Central memory CD8-positive, alpha-beta T cell (primary cell): ENCODE data around the gene NBAS.
"Not testable (repeated sequence)": the region's sequence is repeated elsewhere in the genome, so short reads cannot be mapped to it uniquely, and the experiment has no call there.

ENCODE experiments used
- ATAC-seq: fragments of 150-1000 bp; cut with Tn5 transposase; replicated peaks from 2 replicates; pipeline ENCODE4 v1.10.0; 2022; ENCODE audit warnings: mild to moderate bottlenecking, moderate FRiP score, moderate number of reproducible peaks; ENCODE audit not compliant: poor library complexity, severe bottlenecking; ENCODE audit errors: extremely low read depth
- DNase-seq, 2 donors: peaks; one replicate each; pipeline ENCODE4 v3.0.0; 2021; ENCODE audit warnings: low spot score in 2 of 2
- H3K27ac Mint-ChIP-seq: one replicate; pipeline ENCODE4 v1.8.0; 2022; ENCODE audit warnings: low read depth, mild to moderate bottlenecking, moderate library complexity, mixed read lengths
- H3K27me3 Mint-ChIP-seq: one replicate; pipeline ENCODE4 v1.8.0; 2022; ENCODE audit warnings: mixed read lengths
- H3K36me3 Mint-ChIP-seq: one replicate; pipeline ENCODE4 v1.8.0; 2022; ENCODE audit warnings: mild to moderate bottlenecking, moderate library complexity, mixed read lengths; ENCODE audit not compliant: insufficient read depth
- H3K4me1 Mint-ChIP-seq: one replicate; pipeline ENCODE4 v1.8.0; 2022; ENCODE audit warnings: mixed read lengths
- H3K4me3 Mint-ChIP-seq: one replicate; pipeline ENCODE4 v1.8.0; 2022; ENCODE audit warnings: mild to moderate bottlenecking, moderate library complexity, mixed read lengths
- H3K9me3 Mint-ChIP-seq: one replicate; pipeline ENCODE4 v1.8.0; 2022; ENCODE audit warnings: mixed read lengths

The NBAS gene

DNA sequence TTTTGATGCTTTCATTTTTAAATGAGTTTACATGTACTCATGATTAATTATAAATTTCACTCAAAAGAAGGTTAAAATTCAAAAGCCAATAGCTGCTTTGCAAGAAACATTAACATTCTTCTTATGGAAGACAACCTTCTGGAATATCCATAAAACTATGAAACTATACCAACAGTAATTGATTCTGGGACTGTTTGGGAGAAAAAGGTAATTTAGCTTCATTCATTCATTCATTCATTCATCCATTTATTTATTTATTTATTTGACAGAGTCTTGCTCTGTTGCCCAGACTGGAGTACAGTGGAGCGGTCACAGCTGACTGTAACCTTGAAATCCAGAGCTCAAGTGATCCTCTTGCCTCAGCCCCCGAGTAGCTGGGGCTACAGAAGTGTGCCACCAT lies 110.3 kb downstream of the NBAS start:
- Mint-ChIP-seq H3K36me3 (peaks cover 7% of the 10 kb centered on the region), H3K4me3 (no peak overlapping the region), H3K27ac (no peak overlapping the region)

DNA sequence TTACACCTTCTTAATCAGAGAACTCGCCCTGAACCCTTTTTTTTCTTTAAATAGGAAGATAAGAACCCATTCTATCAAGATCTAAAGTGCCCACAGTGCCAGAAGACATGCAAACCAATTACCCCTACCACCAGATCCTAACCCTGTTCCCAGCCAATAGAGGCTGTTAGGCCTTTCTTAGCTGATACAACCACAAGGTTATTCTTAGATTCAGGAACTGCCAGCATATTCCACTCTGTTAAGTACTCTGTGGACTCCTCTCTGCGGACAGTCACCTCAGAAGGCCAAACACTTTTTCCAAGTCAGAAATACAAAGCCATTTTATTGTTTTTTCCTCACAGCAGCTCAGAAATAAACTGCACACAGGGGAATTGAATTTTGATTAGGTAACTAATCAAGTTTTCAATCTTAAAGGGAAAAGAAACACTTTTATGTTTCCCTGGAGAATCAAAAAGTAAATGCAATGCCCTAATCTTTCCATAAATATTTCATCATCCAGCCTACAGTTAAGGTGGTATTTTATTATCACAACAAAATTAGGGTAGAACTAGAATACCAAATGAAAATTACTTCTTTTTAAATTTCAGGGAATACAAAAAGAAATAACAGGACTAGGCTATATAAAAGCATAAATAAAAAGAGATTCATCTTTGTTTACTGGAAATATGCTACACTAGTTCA lies 111.4 kb downstream of the NBAS start:
- Mint-ChIP-seq H3K27me3 (no peaks in the 10 kb centered on the region), H3K36me3 (peaks cover 5% of the 10 kb centered on the region), H3K27ac (no peak overlapping the region)

More for the DNA sequence above, 110.3 kb downstream of the NBAS start:
- DNase-seq (no peak), ATAC-seq (no peak)
- H3K4me1 Mint-ChIP-seq, result no peaks in the 10 kb centered on the region
- H3K9me3 Mint-ChIP-seq, result no peaks in the 10 kb centered on the region
- H3K27me3 Mint-ChIP-seq, result no peaks in the 10 kb centered on the region

DNA sequence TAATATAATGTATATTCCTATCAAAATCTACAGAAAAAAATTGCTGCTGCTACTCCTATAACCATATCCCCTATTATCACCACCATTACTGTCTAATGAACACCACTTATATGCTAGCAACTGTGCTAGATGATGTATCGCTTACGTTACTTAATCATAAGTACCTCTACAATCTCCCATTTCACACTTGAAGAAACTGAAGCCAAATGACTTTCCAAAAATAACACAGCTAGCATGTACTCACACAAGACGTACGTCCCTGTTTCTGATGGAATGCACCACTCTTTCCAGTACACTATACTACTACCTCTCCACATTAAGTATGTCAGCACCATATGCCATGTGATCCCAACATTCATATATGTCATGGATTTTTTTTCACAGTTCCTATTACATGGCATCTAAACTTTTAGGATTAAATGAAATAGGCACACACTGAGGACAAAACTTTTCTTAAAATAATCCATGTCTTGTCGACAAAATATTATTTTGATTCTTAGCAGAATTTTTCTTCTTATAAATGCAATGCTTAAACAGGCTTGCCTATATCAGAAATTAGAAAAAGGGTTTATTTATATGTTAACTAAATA lies 112.8 kb downstream of the NBAS start:
- H3K9me3 Mint-ChIP-seq, result no peaks in the 10 kb centered on the region
- no peaks in the 10 kb centered on the region for H3K27me3 Mint-ChIP-seq
- no peak overlapping the region for H3K4me3 Mint-ChIP-seq
- ATAC-seq, result no peak
- no peak overlapping the region for H3K27ac Mint-ChIP-seq
- no peak for DNase-seq
- no peaks in the 10 kb centered on the region for H3K4me1 Mint-ChIP-seq
- H3K36me3 Mint-ChIP-seq, result peaks cover 2% of the 10 kb centered on the region

More for the DNA sequence above, 111.4 kb downstream of the NBAS start:
- no peak for ATAC-seq
- no peaks in the 10 kb centered on the region for H3K9me3 Mint-ChIP-seq
- no peaks in the 10 kb centered on the region for H3K4me1 Mint-ChIP-seq
- H3K4me3 Mint-ChIP-seq, result no peak overlapping the region
- DNase-seq, result no peak

DNA sequence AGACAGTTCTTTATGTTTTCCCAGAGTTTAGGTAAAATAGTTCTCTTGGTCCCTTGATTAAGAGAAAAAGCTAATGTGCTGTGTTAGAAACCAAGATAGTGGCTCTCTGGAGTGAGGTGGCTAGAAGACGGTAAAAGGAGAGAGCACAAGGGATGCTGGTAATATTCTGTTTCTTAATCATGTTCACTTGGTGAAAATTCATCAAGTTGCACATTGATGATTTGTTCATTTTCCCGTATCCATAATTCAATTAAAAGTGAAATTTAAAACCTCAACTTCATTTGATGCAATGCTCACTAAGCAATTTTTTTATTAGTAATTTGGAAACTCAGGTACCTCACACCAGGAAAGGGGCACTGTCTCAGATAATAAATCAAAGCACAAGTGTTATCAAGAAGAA lies 113.8 kb downstream of the NBAS start:
- no peak for DNase-seq
- Mint-ChIP-seq H3K36me3 (peaks cover 2% of the 10 kb centered on the region), H3K27ac (no peak overlapping the region), H3K4me1 (no peaks in the 10 kb centered on the region), H3K27me3 (no peaks in the 10 kb centered on the region), H3K4me3 (no peak overlapping the region), H3K9me3 (no peaks in the 10 kb centered on the region)
- ATAC-seq, result no peak

DNA sequence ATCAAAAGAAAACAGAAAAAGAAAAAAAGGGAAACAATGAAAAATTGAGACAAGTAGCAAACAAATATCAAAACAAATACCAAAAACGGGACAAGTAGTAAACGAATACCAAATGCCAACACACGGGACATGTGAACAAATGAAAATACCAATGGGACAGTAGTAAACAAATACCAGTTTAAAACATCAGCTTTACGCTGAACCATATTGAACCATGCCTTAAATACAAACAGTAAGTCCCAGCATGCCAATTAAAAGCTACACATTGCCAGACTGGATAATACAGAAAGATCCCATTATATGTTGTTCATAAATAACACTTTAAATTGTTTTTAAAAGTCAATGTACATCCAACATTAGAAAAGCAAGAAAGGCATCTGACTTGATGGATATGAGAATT lies 114.2 kb downstream of the NBAS start:
- peaks cover 2% of the 10 kb centered on the region for H3K36me3 Mint-ChIP-seq
- no peaks in the 10 kb centered on the region for H3K27me3 Mint-ChIP-seq
- no peak overlapping the region for H3K4me3 Mint-ChIP-seq
- ATAC-seq, result no peak
- DNase-seq, result no peak
- H3K27ac Mint-ChIP-seq, result no peak overlapping the region
- no peaks in the 10 kb centered on the region for H3K4me1 Mint-ChIP-seq
- no peaks in the 10 kb centered on the region for H3K9me3 Mint-ChIP-seq

DNA sequence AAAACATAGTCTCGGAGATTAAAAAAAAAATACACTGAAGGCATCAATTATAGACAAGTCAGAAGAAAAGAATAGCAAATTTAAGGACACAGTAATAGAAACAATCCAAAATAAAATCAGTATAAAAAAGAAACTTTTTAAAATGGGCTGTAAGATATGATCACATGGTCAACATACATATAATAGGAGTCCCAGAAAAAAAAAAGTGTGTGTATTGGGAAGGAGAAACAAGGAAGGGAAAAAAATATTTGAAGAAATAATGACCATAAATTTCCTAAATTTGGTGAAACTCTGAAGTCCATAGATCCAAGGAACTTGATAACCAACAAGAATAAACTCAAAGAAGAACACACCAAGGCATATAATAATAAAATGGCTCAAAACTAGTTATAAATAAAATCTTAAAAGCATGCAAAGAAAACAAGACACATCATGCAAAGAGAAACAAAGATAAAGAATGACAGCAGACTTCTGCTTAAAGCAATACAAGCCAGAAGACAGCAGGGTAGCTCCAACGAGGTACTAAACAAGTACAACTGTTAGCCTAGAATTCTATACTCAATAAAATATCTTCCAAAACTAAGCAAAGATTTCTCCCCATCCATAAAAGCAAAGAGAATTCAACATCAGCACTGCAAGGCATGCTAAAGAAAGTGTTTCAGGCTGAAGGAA lies 115.1 kb downstream of the NBAS start:
- H3K9me3 Mint-ChIP-seq, result no peaks in the 10 kb centered on the region
- no peaks in the 10 kb centered on the region for H3K4me1 Mint-ChIP-seq
- no peaks in the 10 kb centered on the region for H3K27me3 Mint-ChIP-seq
- H3K4me3 Mint-ChIP-seq, result no peak overlapping the region
- ATAC-seq (no peak), DNase-seq (no peak)
- H3K27ac Mint-ChIP-seq, result no peak overlapping the region
- H3K36me3 Mint-ChIP-seq, result peaks cover 1% of the 10 kb centered on the region

DNA sequence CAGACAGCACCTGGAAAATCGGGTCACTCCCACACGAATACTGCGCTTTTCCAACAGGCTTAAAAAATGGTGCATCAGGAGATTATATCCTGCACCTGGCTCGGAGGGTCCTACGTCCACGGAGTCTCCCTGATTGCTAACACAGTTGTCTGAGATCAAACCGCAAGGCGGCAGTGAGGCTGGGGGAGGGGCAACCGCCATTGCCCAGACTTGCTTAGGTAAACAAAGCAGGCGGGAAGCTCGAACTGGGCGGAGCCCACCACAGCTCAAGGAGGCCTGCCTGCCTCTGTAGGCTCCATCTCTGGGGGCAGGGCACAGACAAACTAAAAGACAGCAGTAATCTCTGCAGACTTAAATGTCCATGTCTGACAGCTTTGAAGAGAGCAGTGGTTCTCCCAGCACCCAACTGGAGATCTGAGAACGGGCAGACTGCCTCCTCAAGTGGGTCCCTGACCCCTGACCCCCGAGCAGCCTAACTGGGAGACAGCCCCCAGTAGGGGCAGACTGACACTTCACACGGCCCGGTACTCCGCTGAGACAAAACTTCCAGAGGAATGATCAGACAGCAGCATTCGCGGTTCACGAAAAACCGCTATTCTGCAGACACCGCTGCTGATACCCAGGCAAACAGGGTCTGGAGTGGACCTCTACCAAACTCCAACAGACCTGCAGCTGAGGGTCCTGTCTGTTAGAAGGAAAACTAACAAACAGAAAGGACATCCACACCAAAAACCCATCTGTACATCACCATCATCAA lies 121.2 kb downstream of the NBAS start:
- not testable (repeated sequence) for DNase-seq, H3K4me1 Mint-ChIP-seq, H3K36me3 Mint-ChIP-seq, H3K27ac Mint-ChIP-seq, H3K4me3 Mint-ChIP-seq, ATAC-seq, H3K27me3 Mint-ChIP-seq, H3K9me3 Mint-ChIP-seq

DNA sequence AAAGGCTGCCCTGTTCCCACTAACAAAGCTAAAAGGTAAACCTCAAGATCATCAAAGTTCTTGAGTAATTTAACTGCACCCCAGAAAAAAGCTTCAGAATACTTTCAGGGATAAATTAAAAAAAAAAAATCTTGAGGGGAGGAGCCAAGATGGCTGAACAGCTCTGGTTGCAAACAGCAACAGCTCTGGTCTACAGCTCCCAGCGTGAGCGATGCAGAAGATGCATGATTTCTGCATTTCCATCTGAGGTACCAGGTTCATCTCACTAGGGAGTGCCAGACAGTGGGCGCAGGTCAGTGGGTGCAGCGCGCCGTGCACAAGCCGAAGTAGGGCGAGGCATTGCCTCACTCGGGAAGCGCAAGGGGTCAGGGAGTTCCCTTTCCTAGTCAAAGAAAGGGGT lies 121.8 kb downstream of the NBAS start:
- not testable (repeated sequence) for H3K4me3 Mint-ChIP-seq, H3K27ac Mint-ChIP-seq, H3K9me3 Mint-ChIP-seq, H3K27me3 Mint-ChIP-seq, H3K36me3 Mint-ChIP-seq, ATAC-seq, H3K4me1 Mint-ChIP-seq, DNase-seq

DNA sequence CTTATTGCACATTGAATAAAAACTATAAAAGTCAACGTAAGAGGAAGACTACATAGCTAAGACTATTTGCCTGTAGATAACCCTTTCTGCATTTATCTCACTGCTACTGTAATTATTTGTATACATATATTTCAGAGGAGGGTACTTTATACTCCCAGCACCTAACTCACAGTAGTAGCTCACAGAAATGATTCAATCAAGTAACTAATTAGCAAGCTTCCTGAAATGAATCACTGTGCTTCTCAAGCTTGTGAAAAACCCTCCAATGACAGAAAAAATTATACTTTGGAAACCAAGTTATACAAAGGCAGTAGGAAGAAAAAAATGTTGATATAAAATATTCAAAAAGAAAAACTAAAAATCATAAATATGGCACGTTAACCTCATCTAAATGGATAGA lies 124.9 kb downstream of the NBAS start:
- no peak overlapping the region for H3K27ac Mint-ChIP-seq
- H3K4me3 Mint-ChIP-seq, result no peak overlapping the region
- H3K9me3 Mint-ChIP-seq, result no peaks in the 10 kb centered on the region
- peaks cover 6% of the 10 kb centered on the region for H3K4me1 Mint-ChIP-seq
- no peaks in the 10 kb centered on the region for H3K27me3 Mint-ChIP-seq
- ATAC-seq (no peak), DNase-seq (no peak)
- H3K36me3 Mint-ChIP-seq, result no peaks in the 10 kb centered on the region

DNA sequence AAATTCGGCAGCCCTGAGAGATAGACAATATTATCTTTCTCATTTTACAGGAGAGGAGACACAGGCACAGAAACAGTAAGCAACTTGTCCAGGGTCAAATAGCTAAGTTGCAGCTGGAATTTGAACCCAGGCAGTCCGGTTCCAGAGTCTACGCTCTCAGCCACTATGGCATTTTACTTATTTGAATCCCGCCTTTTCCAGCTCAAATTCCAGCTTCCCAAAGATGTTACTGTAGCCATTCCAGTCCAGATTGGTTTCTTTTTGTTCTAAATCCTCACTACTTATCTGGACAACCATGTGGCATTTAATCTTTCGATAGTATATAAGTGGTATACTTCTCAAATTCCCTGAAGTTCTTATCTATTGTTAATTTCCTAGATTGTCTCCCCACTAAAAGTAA lies 125.7 kb downstream of the NBAS start:
- H3K36me3 Mint-ChIP-seq, result no peaks in the 10 kb centered on the region
- no peaks in the 10 kb centered on the region for H3K27me3 Mint-ChIP-seq
- H3K4me3 Mint-ChIP-seq, result no peak overlapping the region
- no peak overlapping the region for H3K27ac Mint-ChIP-seq
- ATAC-seq (no peak), DNase-seq (no peak)
- H3K9me3 Mint-ChIP-seq, result no peaks in the 10 kb centered on the region
- peaks cover 6% of the 10 kb centered on the region for H3K4me1 Mint-ChIP-seq

DNA sequence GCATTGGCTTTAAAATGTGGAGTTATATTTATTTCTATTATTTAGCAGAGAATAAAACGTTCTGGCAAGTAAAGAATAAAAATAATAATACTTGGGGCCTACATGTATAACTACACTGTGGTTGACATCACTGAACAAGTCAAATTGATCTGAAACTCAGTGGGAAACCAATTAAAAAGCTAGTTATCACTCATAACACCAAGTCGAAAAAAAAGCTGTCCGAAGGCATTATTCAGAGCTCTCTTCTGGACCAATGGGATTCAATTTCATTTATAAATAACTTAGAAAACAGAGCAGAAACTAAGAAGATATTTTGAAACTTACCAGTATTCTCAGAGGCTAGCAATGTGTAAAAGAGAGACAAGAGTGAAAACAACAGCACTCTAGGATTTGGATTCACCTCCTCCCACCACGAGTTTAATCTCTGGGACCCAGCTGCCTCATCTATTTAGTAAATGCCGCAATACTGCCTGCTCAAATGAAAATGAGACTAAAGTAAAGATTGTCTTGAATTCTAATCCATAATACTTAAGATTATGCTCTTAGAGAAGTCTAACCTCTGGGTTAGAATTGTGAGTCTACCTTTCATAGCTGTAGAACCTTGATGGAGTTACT lies 128.4 kb downstream of the NBAS start:
- H3K4me3 Mint-ChIP-seq, result no peak overlapping the region
- H3K27me3 Mint-ChIP-seq, result no peaks in the 10 kb centered on the region
- no peak for ATAC-seq
- H3K9me3 Mint-ChIP-seq, result no peaks in the 10 kb centered on the region
- H3K36me3 Mint-ChIP-seq, result peaks cover 3% of the 10 kb centered on the region
- H3K27ac Mint-ChIP-seq, result no peak overlapping the region
- DNase-seq, result no peak
- no peaks in the 10 kb centered on the region for H3K4me1 Mint-ChIP-seq

DNA sequence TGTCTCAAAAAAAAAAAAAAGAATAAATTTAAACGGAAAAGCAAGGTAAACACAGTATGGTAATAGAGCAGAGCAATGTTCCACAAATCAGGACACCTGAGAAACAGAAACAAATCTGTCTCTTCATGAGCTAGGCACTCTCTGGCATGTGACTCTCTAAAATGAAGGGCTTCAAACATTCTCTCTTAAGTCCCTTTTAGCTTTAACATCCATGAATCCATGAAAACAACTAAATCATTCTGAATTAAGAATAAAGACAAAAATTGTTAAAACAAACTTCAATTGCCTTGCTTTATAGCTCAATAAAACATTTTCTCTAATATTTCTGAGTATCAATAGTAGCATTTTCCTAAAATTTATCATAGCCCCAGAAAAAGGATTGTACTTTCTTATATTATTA lies 132.1 kb downstream of the NBAS start:
- no peaks in the 10 kb centered on the region for H3K9me3 Mint-ChIP-seq
- DNase-seq (no peak), ATAC-seq (no peak)
- H3K4me3 Mint-ChIP-seq, result no peak overlapping the region
- H3K4me1 Mint-ChIP-seq, result no peaks in the 10 kb centered on the region
- no peak overlapping the region for H3K27ac Mint-ChIP-seq
- no peaks in the 10 kb centered on the region for H3K27me3 Mint-ChIP-seq
- H3K36me3 Mint-ChIP-seq, result peaks cover 10% of the 10 kb centered on the region
